Sciatic nerve (tissue), 2 donors: Measurements from ENCODE around the gene ASZ1. TPM values are rescaled to one million over a fixed set of nuclear protein-coding genes. Genes with fewer than 3 reads are reported as not detected.

Experiments
- ATAC-seq: fragments of 200-7000 bp; cut with Tn5 transposase; one replicate; pipeline ENCODE4 v1.9.1; 2020; ENCODE audit warnings: mild to moderate bottlenecking, moderate library complexity
- DNase-seq: peaks from one replicate; pipeline ENCODE4 v3.0.0-alpha.2; 2020; ENCODE audit warnings: low spot score
- intact Hi-C: fragments of 100-400 bp; cut with DNase I; formaldehyde crosslinking; loops from one replicate; pipeline ENCODE4 v1.14.2; 2022
- total RNA-seq: library from RNA; stranded (reverse); fragmentation: NEBNext Ultra II Directional; extraction: Animal tissue kit (Norgen Biotek cat#: 25700); gene quantifications from one replicate; pipeline ENCODE4 v1.2.1, GENCODE V29; 2021
- donor health status: DM: no; HTN: no; CAD: no.
- donor health status: DM: no; HTN: no; CAD: no.

ASZ1 gene
- total RNA-seq, 1 donor from 2014 or later, result not detected

DNA sequence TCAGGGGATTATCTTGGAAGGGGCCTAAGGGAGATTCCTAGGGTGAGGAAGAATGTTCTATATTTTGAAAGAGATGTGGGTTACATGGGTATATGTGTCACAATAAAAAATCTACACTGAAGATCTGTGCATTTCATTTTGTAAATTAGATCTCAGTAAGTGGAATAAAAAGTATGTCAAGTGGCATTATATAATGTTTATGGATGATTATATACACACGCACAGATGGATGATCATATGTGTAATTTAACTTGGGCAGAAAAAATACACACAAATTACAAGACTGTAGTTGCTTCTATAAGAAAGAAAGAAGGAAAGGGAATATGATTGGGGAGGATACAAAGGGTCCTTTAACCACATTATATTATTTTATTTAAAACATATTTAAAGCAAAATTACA is 18.5 kb downstream of the ASZ1 start:
- ATAC-seq (no peak), DNase-seq (no peak)
- intact Hi-C loops, result no loop called here

DNA sequence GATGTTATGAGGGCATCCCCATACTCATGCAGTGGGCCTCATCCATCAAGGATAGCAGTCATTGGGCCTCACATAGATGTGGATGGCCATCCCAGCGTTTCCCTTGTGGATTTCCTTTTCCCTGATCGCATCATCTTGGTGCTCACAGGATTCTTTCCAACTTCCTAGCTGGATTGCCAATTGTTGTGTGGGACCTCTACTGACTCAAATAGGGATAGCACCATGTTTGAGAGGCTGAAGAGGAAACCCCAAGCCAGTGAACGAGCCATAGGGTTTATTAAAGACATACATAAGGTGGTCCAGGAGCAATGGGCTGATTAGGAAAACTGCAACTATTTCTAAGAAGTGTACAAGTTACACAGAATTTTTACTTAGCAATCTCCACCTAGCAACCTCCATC is 21.8 kb downstream of the ASZ1 start:
- ATAC-seq, result no peak
- DNase-seq, result no peak
- intact Hi-C loops, result no loop called here

DNA sequence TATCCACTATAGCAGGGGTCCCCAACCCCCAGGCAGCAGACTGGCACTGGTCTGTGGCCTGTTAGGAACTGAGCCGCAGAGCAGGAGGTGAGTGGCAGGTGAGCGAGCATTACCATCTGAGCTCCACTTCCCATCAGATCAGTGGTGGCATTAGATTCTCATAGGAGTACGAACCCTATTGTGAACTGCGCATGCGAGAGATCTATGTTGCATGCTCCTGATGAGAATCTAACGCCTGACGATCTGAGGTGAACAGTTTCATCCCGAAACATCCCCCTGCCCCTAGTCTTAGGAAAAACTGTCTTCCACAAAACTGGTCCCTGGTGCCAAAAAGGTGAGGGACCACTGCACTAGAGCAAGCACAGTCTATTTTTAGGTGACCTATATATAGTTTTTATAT is 23.6 kb downstream of the ASZ1 start:
- intact Hi-C loops, result no loop called here
- ATAC-seq (no peak), DNase-seq (no peak)

DNA sequence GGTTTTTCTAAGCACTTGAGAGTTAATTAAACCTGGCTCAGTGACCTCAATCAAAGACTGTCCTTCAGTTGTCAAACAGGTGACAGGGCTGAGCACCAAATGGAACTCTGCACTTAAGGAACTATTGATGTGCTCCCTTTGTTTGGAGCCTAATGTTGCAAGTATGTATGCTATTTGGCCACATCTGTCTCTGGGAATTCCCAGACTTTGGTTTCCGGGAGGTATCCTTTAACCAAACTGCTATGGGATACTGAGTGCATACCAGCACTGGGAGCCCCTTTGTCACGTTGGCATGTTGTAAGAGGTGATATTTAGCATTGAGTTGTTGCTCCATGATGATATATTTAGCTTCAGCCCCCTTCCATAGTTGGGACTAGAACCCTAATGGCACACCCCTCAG is 25.2 kb downstream of the ASZ1 start:
- ATAC-seq (no peak), DNase-seq (no peak)
- intact Hi-C loops, result no loop called here

DNA sequence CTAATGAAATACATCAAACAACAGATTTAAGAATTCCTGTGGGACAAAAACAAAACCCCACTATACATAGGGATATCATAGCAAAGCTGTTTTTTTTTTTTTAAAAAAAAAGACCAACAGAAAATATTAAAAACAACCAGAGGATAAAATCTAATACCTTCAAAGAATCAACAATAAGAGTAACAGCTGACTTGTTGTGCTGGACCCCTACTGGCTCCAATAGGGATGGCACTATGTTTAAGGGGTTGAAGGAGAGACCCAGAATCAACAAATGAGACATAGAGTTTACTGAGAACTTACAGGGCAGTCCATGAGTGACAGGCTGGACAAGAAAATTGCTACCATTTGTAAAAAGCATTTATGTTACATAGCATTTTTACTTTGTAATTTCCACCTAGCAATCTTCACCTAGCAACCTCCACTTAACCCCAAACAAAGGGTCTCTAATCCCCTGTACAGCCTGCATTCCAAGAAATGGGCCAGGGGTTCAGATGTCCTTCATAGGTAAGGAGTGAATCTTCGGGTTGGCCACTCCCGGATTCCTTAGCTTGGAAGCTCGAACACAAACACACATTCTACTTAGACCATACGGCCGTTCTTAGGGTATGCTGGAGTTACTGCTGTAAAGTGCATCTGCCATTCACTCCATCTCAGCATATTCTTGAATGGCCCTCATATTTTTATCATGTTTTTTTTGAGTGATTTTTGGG is 25.8 kb downstream of the ASZ1 start:
- ATAC-seq, result no peak
- intact Hi-C loops, result no loop called here
- no peak for DNase-seq

DNA sequence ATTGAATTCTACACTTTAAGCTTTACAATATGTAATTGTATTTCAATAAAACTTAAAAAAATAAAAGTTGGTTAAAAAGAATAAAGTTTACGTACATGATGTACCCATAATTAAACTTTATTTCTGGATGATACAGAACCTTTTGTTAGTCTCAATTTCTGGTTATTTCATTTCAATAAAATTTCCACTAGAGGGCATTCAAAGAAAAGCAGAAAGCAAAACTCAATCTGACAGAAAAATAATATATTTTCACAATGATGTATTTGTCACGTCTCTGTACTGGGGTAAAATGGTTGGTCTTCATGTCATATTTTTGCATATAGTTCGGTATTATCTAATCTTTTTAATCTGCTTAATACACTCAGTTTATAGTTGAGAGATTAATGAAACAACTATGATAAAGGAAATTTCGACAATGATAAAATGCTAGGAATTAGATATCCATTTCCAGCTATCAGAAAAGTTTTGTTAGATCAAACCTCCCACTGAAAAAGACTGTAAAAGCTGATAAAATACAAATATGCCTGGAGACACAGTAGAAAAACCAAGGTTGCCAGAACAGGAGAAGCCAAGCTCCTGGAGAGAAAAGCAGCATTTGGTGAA is 27.4 kb downstream of the ASZ1 start:
- intact Hi-C loops, result no loop called here

DNA sequence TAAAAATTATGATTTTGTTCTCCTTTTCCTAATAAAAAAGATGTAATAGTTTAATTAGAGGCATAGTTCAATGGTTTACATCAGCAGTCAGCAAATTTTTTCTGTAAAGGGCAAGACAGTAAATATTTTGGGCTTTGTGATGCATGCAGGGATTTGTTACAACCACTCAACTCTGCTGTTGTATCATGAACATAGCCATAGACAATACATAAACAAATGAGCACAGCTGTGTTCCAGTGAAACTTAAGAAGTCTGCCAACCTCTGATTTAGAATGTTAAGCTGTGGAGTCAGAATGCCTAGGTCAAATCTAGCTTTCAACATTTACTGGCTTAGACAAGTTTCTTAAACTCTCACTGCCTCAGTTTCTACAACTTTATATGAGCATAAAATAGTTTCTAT is 31.6 kb downstream of the ASZ1 start:
- intact Hi-C loops, result no loop called here
- ATAC-seq (no peak), DNase-seq (no peak)

More for the DNA sequence above, 27.4 kb downstream of the ASZ1 start:
- DNase-seq, result no peak
- ATAC-seq, result no peak

DNA sequence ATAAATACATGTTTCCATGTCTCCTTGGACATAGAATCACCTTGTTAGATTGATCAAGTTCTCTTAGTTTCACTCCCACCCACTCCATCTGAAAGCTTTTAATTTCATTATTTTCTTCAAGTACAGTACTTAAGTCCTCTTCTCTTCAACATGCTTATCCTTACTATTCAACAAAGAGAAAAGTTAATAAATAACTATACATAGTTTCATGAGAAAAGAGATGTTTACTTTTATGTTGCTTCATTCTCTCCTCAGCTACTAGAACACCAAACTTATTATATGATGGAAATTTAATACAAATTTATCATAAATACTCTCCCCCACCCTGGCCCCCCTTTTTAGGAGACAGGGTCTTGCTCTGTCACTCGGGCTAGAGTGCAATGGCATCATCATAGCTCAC is 33.5 kb downstream of the ASZ1 start:
- ATAC-seq (no peak), DNase-seq (no peak)
- intact Hi-C loops, result no loop called here

DNA sequence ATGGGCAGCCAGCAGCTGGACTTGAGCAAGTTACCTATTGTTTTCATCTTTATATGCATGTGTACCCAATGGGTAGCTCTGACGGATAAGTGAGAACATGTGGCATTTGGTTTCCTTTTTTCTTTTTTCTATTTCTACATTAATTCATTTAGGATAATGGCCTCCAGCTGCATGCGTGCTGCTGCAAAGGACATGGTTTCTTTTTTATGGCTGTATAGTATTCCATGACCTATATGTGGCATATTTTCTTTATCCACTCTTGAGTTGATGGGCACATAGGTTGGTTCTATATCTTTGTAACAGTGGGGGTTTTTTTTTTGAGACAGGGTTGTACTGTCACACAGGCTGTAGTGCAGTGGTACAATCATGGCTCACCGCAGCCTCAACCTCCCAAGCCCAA is 37.4 kb downstream of the ASZ1 start:
- intact Hi-C loops, result no loop called here

DNA sequence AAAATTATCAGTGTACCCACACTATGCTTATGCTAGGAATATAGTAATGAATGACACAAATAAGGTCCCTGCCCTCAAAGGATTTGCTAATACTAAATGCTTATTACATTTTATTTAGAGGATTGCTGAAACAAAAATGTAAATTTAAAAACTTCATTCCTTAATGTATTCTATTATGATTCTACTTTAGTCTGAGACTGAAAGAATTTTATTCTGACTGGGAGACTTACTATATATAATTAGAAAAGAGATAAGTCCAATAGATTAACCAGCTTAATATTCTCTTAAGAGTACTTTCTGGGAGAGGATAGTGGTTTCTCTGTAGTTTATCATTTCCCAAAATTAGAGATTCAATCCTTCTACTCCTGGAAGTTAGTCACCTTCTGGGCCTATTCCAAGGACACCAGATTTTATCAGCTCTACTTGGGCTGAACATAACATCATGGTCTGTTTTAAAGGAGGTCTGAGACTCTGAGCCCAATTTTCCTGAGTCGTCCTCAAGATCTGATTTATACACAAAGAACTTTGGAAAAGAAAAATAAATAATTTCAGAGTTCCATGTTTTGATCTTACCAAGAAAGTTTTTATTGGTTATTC is 41.1 kb downstream of the ASZ1 start:
- ATAC-seq (no peak), DNase-seq (no peak)
- intact Hi-C loops, result no loop called here

More for the DNA sequence above, 37.4 kb downstream of the ASZ1 start:
- DNase-seq, result no peak
- ATAC-seq, result no peak

DNA sequence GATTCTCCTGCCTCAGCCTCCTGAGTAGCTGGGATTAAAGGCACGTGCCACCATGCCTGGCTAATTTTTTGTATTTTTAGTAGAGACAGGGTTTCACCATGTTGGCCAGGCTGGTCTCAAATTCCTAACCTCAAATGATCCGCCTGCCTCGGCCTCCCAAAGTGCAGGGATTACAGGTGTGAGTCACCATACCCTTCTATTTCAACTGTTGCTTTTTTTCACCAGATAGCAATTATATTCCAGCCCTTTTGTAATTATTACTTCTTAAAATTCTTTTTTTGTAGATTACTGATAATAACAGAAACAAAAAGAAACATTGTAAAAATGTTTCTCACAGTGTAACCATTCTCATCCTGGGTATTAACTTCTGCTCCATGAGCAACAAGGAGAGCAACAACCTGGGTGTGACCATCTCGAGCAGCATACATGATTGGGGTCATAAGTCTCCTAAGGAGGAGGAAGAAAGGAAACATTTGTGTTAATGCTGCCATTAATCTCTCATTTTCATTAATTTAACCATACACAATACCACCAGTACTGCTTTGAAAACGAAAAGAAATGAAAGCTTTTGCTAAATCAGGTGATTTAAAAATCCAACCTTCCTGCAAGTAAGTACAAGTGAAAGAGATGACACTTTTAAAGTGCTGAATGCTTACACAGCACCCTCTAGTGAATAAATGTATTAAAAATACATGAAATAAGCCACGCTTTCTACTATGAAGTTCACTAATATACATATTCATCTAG is 41.8 kb downstream of the ASZ1 start:
- intact Hi-C loops, result no loop called here
- DNase-seq, result no peak
- ATAC-seq, result no peak

DNA sequence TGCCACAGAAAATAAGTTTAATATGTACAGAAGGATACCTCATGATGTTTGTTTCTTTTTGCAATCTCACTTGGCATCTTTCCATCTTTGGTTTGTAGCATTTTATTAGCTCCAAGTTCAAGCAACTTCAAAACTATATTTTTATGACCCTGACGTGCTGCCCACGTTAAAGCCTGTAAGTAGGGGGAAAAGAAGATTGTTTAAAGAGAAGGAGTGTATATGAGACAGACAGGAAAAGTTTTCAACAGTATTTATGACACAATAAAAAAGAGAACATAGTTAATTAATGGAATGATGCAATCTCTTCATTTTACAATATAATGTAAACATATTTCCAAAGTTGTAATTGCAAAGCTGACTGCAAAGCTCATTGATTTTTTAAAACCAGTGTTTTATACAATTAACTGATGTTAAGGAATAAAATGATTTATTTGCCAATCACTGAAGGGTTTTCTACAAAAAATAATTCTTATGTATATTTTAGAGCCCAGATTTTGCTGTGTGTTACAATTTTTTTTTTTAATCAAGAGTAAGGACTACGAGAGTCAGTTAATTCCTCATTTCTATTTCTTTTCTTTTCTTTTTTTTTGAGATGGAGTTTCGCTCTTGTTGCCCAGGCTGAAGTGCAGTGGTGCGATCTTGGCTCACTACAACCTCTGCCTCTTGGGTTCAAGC is 42.5 kb downstream of the ASZ1 start:
- DNase-seq, result no peak
- intact Hi-C loops, result loop anchor here (5.0 kb wide), 1 partner anchor 1263 kb away; no protein-coding TSS in a partner anchor
- no peak for ATAC-seq

DNA sequence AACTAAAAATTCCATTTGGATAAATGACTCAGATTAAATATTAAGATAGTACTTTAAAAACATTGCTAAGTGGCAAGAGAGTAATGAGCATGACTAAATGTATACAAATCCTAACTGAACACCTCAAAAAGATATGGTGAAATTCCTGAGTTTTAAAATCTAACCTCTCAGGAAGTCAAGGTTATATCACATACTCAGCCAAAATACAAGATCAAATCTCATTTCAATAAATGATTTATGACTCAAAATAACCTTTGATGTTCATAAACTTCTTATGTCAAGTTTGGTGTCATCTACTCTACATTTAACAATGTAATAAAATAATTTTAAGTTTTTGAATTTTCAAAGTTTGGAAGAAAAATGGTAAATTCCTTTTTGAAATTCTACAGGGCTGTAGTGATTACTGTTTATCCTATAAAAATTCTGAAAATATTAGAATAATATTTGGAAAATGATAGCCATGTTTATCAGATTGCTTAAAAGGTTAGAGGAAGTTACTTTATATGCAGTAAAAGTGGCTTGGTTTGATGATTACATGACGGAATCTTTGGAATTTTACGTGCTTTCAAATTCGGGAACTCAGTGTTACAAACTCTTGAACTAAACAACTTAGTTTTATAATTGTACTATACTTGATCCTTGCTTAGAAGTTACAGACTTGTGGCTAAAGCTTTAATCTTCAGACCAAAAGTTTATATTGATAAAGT is 43.7 kb downstream of the ASZ1 start:
- ATAC-seq, result no peak
- no peak for DNase-seq
- intact Hi-C loops, result loop anchor here (5.0 kb wide), 1 partner anchor 1261 kb away; no protein-coding TSS in a partner anchor

DNA sequence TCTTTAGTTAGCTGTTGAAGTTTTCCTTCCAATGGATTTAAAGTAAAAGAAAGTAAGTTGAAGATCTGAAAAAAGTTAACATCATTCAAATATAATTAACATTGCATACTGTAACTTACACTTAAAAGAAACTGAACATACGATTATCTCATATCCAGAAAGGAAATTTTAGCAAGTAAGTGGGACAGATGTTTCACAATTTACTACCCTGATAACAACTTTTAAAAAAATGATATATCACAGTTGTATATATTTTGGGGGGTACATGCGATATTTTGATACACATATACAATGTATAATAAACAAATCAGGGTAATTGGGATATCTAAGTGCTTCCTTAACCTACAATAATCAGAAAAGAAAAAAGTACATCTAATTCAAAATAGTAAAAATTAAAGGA is 44.2 kb downstream of the ASZ1 start:
- intact Hi-C loops, result loop anchor here (5.0 kb wide), 1 partner anchor 1261 kb away; no protein-coding TSS in a partner anchor
- ATAC-seq (no peak), DNase-seq (no peak)

DNA sequence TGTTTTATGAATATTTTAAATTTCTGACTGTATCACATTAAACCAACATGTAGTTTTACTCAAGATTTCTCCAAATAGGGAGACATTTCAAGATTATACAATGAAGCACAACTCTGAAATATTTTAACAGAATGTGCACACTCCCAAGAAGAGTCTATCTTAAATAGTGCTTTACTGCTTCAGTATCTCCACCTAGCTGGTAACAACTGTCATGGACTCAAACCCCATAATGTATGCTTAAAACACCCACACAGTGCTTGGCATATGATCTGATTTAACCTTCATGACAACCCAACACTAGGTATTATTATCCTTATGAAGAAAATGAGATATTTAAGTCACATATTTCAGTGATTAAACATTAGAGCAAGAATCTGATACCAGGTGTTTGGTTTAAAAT is 45.9 kb downstream of the ASZ1 start:
- ATAC-seq (no peak), DNase-seq (no peak)
- intact Hi-C loops, result loop anchor here (5.0 kb wide), 1 partner anchor 1259 kb away; no protein-coding TSS in a partner anchor

DNA sequence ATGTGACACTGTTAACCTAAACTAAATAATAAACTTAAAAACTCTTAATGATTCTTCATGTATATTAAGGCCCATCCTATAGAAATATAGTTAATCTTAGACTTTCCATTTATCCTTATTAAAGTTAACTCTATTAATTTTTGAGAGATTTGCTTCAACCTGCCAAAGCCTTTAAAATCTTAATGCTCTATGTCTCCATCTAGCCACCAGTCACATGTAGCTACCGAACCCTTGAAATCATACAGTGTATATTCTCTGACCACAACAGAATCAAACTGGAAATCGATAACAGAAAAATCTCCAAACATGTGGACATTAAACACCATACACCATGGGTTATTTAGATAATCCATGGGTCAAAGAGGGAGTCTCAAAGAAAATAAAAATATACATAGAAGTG is 51.9 kb downstream of the ASZ1 start:
- DNase-seq (no peak), ATAC-seq (no peak)
- intact Hi-C loops, result no loop called here

DNA sequence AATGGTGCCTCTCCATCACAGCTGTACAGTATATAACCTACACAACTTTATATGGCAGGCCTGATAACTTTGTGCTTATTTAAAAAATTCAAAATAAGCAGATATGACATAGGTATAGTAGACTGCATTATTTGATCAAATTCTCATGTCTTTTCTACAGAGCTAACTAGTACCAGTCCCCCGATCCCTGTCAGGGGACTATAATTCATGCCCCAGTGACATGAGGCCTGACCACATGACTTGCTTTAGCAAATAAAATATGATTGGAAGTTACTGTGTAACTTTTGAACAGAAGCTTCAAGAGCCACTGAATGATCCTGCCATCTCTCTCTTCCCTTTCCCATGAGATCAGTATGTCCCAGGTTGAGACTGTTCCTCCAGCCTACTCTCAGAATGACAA is 55.2 kb downstream of the ASZ1 start:
- intact Hi-C loops, result no loop called here
- DNase-seq (no peak), ATAC-seq (no peak)

DNA sequence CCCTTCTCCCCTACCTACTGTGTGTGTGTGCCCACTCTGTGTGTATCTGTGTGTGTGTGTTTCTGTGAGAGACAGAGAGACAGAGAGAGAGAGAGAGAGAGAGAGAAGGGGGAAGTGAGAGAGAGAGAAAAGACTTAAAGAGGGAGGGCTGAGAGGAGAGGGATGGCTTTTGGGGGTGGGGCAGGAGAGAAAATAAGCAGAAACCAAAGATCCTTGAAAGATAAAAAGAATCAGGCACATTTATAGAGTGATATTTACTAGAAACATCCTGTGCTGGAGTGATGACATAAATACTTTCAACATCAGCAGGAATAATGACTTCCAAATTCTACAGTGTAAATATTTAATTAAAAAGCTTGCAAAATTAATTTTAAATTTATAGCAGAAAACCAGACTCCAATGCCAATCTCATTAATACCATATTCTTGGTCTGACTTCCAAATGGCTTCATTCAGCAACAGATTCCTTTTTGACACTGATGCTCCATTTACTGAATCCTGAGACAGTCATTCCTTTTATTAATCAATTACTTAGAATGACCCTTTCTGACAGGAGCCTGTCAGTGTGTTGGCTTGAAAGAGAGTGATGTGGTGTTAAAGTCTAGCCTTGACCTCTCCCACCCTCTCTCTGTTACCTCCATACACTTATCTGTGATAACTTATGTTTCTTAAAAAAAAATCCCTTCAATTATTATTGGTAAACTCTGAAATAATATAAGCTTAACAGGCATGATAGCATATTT is 62.8 kb downstream of the ASZ1 start:
- no peak for ATAC-seq
- intact Hi-C loops, result no loop called here
- no peak for DNase-seq
